Measurements from ENCODE around the gene UQCRH. TPM values are rescaled to one million over a fixed set of nuclear protein-coding genes. Genes with fewer than 3 reads are reported as not detected.
"Not testable (repeated sequence)": the region's sequence is repeated elsewhere in the genome, so short reads cannot be mapped to it uniquely, and the experiment has no call there.

UQCRH gene
- total RNA-seq, 1 donor from 2014 or later = 1,143 TPM

DNA sequence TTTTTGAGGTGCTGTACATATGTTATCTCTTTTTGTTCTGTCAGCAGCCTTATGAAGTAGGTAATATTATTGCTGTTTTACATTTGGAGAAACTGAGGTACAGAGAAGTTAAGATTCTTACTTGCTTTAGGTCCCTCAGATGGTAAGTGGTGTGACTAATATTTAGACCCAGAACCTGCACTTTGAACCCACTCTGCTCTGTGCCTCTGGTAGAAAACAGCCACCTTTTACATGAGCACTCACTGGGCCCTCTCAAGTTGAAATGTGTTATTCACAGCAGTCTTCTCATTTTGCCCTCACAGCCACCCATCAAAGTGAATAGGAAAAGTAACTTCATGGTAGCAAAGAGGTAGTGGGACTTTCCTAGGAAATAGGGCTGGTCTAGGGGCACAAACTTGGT lies 41.8 kb downstream of the UQCRH start:
- no peak for ATAC-seq (ENCODE audit: poor library complexity)
- intact Hi-C loops (cut with DNase I) = no loop called here
- DNase-seq = no peak

DNA sequence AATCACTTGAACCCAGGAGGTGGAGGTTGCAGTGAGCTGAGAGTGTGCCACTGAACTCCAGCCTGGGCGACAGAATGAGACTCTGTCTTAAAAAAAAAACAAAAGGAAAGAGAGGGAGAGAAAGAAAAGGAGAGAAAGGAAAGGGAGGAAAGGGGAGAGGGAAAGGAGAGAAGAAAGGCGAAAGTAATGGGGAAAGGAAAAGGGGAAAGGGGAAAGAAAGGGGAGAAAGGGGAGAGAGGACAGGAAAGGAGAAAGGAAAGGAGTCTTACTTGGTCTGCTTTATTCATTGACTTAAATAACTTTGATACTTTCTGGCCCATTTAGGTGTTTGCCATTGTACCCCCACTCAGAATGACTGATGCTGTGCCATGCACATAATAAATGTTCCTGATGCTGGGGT lies 48.9 kb downstream of the UQCRH start:
- no peak for ATAC-seq (ENCODE audit: poor library complexity)
- intact Hi-C loops (cut with DNase I) = no loop called here
- DNase-seq = no peak

GRCh38 chr1:46355920-46356319 lies 52.4 kb downstream of the UQCRH start:
- ATAC-seq (ENCODE audit: poor library complexity); DNase-seq; intact Hi-C loops (cut with DNase I): not testable (repeated sequence)

- intact Hi-C loops (cut with DNase I) = no loop called here
- DNase-seq = no peak
- ATAC-seq (ENCODE audit: poor library complexity) = no peak
Measured at GRCh38 chr1:46362158-46362557, 58.7 kb downstream of the UQCRH start.

DNA sequence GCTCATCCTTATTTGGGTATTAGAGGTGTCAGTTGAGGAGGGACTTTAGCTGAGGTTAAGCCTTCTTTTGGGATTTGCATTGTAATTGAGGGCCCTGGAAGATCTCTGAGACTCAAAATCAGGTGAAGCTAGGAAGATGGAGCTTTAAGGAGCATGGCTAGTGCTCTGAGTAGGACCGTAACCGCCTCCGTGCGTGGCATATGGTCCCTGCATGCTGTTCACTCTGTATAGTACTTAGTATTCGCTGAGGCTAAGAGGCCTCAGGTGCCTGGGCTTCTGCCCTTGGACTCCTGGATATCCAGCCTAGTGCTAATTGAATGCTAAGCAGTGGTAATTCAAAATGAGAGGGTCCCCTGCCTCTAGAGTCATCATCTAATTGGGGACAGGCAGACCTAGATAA lies 59.6 kb downstream of the UQCRH start:
- intact Hi-C loops (cut with DNase I) = no loop called here
- no peak for ATAC-seq (ENCODE audit: poor library complexity)

DNA sequence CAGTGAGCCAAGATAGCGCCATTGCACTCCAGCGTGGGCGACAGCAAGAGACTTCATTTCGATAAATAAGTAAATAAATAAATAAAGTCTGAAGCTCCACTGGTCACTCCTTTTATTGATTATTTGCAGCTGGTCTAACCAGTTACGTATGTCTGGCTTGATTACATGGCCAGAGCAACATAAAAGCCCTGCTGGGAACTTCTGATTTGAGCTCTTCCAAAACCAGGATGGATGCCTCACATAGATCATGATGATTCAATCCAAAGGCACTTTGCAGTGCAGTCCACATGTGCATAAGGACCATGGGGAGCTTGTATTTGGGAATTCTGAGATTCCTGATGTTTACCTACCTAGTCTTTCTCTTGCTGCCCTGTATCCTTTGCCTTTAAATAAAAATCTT lies 61.1 kb downstream of the UQCRH start:
- DNase-seq (no peak), ATAC-seq (ENCODE audit: poor library complexity) (no peak)
- intact Hi-C loops (cut with DNase I) = no loop called here

More for the DNA sequence above, 59.6 kb downstream of the UQCRH start:
- no peak for DNase-seq

DNA sequence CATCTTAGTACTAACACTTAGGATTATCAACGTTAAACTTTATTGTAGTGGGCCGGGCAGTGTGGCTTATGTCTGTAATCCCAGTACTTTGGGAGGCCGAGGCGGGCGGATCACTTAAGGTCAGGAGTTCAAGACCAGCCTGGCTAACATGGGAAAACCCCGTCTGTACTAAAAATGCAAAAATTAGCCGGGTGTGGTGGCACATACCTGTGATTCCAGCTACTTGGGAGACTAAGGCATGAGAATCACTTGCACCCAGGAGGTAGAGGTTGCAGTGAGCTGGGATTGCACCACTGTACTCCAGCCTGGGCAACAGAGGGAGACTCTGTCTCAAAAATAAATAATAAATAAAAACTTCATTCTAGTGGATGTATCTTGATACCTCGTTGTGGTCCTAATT lies 62.3 kb downstream of the UQCRH start:
- intact Hi-C loops (cut with DNase I); DNase-seq; ATAC-seq (ENCODE audit: poor library complexity): not testable (repeated sequence)

Other genes with a start within 250 kb of the UQCRH start
- 26.9 TPM for gene PIK3R3, start 171.1 kb upstream of the UQCRH start, total RNA-seq
- gene TSPAN1, start 128.6 kb upstream of the UQCRH start, total RNA-seq = 0.75 TPM
- not detected for gene P3R3URF, start 127.2 kb upstream of the UQCRH start, total RNA-seq
- 110 TPM for gene POMGNT1, start 105.3 kb upstream of the UQCRH start, total RNA-seq
- 4.8 TPM for gene LURAP1, start 100.4 kb upstream of the UQCRH start, total RNA-seq
- 0.48 TPM for gene RAD54L, start 55.9 kb upstream of the UQCRH start, total RNA-seq
- gene LRRC41, start 82 bp upstream of the UQCRH start, total RNA-seq = 33.6 TPM
- 15.5 TPM for gene NSUN4, start 37.1 kb downstream of the UQCRH start, total RNA-seq
- gene FAAH, start 90.6 kb downstream of the UQCRH start, total RNA-seq = 4.8 TPM
- gene DMBX1, start 186.1 kb downstream of the UQCRH start, total RNA-seq = not detected
- gene KNCN, start 247.9 kb downstream of the UQCRH start, total RNA-seq = not detected

Data from Right ventricle myocardium superior (tissue), 1 donor.